Bronchial smooth muscle cell (primary cell): ENCODE data around the gene PGK1. TPM values are rescaled to one million over a fixed set of nuclear protein-coding genes. Genes with fewer than 3 reads are reported as not detected.

Experiments used
- total RNA-seq: library from RNA; depleted of rRNA; stranded (reverse); fragments of >200 nt; gene quantifications from 2 replicates; pipeline ENCODE4 v1.2.1, GENCODE V29; 2014

Gene PGK1
- total RNA-seq: 120 and 203 TPM in 2 replicates

GRCh38 chrX:78103623-78104446 is at the start of gene PGK1:
TSS of gene PGK1 (plus strand) at chrX:78104248. CDS start at chrX:78104341, 93 bp downstream.

GRCh38 chrX:78139160-78140123 is 35.4 kb downstream of the PGK1 start, which contains the start of gene TAF9B:
TSS of gene TAF9B (minus strand) at chrX:78139650. CDS start at chrX:78139611, 39 bp downstream.

Other genes starting within 250 kb of the PGK1 start
- 156 and 306 TPM in 2 replicates for gene MAGT1, start 208.8 kb upstream of the PGK1 start, total RNA-seq
- gene COX7B, start 204.8 kb upstream of the PGK1 start, total RNA-seq: 529 and 596 TPM in 2 replicates
- gene ATP7A, start 193.6 kb upstream of the PGK1 start, total RNA-seq: 20.8 and 27.9 TPM in 2 replicates
- gene PGAM4, start 134.6 kb upstream of the PGK1 start, total RNA-seq: not detected in 2 replicates
- gene TAF9B, start 35.4 kb downstream of the PGK1 start, total RNA-seq: 20.2 and 23.0 TPM in 2 replicates
- gene CYSLTR1, start 223.4 kb downstream of the PGK1 start, total RNA-seq: 0.26 and 2.2 TPM in 2 replicates